ENCODE measurements around the gene PCSK2.

- no peak for TF ChIP-seq POLR2A (IDR thresholded peaks at IDR 0.05; ENCODE audit: low read length)
- no peak for TF ChIP-seq GATA1 (IDR thresholded peaks at IDR 0.05; ENCODE audit: low read depth, low read length)
Observed at GRCh38 chr20:17497821-17498580, 271.2 kb downstream of the PCSK2 start.

Data from erythroblast (primary cell).